Small intestine (tissue), 7 donors: ENCODE data around the gene LILRB2. TPM values are rescaled to one million over a fixed set of nuclear protein-coding genes. Genes with fewer than 3 reads are reported as not detected.
"Not testable (repeated sequence)": the region's sequence is repeated elsewhere in the genome, so short reads cannot be mapped to it uniquely, and the experiment has no call there.

Experiments used
- DNase-seq, 2 donors: peaks; one replicate each; pipeline versions ENCODE4 v3.0.0 to v3.0.0-alpha.2; 2013
- FAIRE-seq: peaks from 2 replicates; lab custom pipeline; 2012; peaks lifted over from hg19 to GRCh38; lab: Jason Lieb, UNC
- H3K27ac ChIP-seq, 3 donors: one replicate each; pipeline ENCODE4 v1.5.1; 2013; ENCODE audit warnings: low read length in 2 of 3, mild to moderate bottlenecking in 2 of 3, control low read depth in 1 of 3, inconsistent platforms in 1 of 3, low read depth in 1 of 3, moderate library complexity in 1 of 3
- H3K27me3 ChIP-seq, 3 donors: one replicate each; pipeline ENCODE4 v1.6.1; 2013; ENCODE audit warnings: low read length in 3 of 3, inconsistent platforms in 1 of 3; ENCODE audit not compliant: control insufficient read depth in 3 of 3, insufficient read depth in 3 of 3
- H3K36me3 ChIP-seq, 3 donors: one replicate each; pipeline ENCODE4 v1.6.1; 2013; ENCODE audit warnings: low read length in 3 of 3, inconsistent platforms in 1 of 3, low read depth in 1 of 3, mild to moderate bottlenecking in 1 of 3, moderate library complexity in 1 of 3; ENCODE audit not compliant: control insufficient read depth in 3 of 3, insufficient read depth in 2 of 3
- H3K4me1 ChIP-seq, 3 donors: one replicate each; pipeline ENCODE4 v1.6.1; 2013; ENCODE audit warnings: low read length in 2 of 3, inconsistent platforms in 1 of 3, low read depth in 1 of 3, mild to moderate bottlenecking in 1 of 3, moderate library complexity in 1 of 3; ENCODE audit not compliant: control insufficient read depth in 3 of 3, insufficient read depth in 2 of 3
- H3K4me3 ChIP-seq, 3 donors: one replicate each; pipeline ENCODE4 v1.5.1; 2013; ENCODE audit warnings: low read length in 3 of 3, control low read depth in 1 of 3, inconsistent platforms in 1 of 3, low read depth in 1 of 3, mild to moderate bottlenecking in 1 of 3, moderate library complexity in 1 of 3
- H3K9me3 ChIP-seq, 2 donors: one replicate each; pipeline ENCODE4 v1.6.1; 2013; ENCODE audit warnings: low read depth in 1 of 2, low read length in 1 of 2; ENCODE audit not compliant: control insufficient read depth in 2 of 2, insufficient read depth in 1 of 2
- WGBS, 3 donors: extraction: QIAGEN DNeasy Blood & Tissue Kit; methylation state at CpG; one replicate each; pipeline ENCODE4 v1.1.7; 2013; 5-methylcytosine and 5-hydroxymethylcytosine counted together
- polyA plus RNA-seq, 4 donors: library from polyadenylated mRNA; stranded (reverse) in 3 of 4; unstranded in 1 of 4; fragments of 200-250 nt in 3 of 4; fragments of 120-200 nt in 1 of 4; gene quantifications; one replicate each; pipeline versions ENCODE4 v1.2.1 to v1.2.3, GENCODE V29; 2013
- donor health status: healthy with polysubstance abuse.
- donor health status: control.
- donor health status: control.
- donor health status: Bipolar disorder and iron deficiency.
- donor health status: healthy.

Gene LILRB2
- polyA plus RNA-seq, 4 donors = 0.22 to 4.7 (median 1.7) TPM

- not testable (repeated sequence) for H3K4me1 ChIP-seq, H3K27me3 ChIP-seq, H3K27ac ChIP-seq, H3K4me3 ChIP-seq, H3K9me3 ChIP-seq, FAIRE-seq, H3K36me3 ChIP-seq, DNase-seq
- 61 to 68% (median 63%) methylated on average over 8 to 9 of the region's 9 CpGs for WGBS, 3 donors
Observed at GRCh38 chr19:54274516-54274915, 6.4 kb downstream of the LILRB2 start.

- Histone ChIP-seq H3K4me1 (no peaks in the 10 kb centered on the region), H3K27ac (no peak overlapping the region), H3K36me3 (no peaks in the 10 kb centered on the region), H3K27me3 (no peaks in the 10 kb centered on the region), H3K9me3 (no peaks in the 10 kb centered on the region), H3K4me3 (no peak overlapping the region)
- no peak for DNase-seq
- WGBS, 3 donors = 24 to 53% (median 41%) methylated on average over 3 of the region's 3 CpGs
- no peak for FAIRE-seq
Observed at GRCh38 chr19:54273821-54274220, 7.1 kb downstream of the LILRB2 start.

DNA sequence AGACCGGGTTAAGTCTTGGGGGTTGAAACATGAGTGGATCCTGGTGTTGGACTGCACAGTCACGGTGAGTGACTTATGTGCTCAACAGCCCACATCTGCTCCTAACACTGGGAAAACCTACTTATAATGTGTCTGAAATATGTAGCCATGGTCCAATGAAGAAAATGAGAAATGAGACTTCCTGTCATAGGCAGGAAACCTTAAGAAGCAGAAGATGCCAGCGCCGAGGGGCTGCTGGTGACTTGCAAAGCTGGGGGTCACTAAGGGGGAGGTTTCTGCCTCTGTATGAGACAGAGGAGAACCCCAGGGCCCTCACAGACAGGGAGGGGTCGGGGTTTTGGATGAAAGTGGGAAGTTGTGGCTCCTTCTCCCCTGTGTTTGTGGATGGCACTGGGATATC is 8.7 kb downstream of the LILRB2 start:
- not testable (repeated sequence) for FAIRE-seq

GRCh38 chr19:54271587-54271986 is 9.3 kb downstream of the LILRB2 start:
- WGBS, 3 donors = 31 to 64% (median 63%) methylated on average over 2 to 4 of the region's 4 CpGs
- H3K36me3 ChIP-seq, H3K27me3 ChIP-seq, H3K4me1 ChIP-seq, H3K9me3 ChIP-seq, FAIRE-seq, DNase-seq, H3K4me3 ChIP-seq, H3K27ac ChIP-seq: not testable (repeated sequence)

More for the DNA sequence above, 8.7 kb downstream of the LILRB2 start:
- H3K4me3 ChIP-seq, H3K27ac ChIP-seq, DNase-seq, H3K27me3 ChIP-seq, H3K9me3 ChIP-seq, H3K4me1 ChIP-seq, H3K36me3 ChIP-seq: not testable (repeated sequence)
- 53 to 64% (median 55%) methylated on average over 5 of the region's 5 CpGs for WGBS, 3 donors

- FAIRE-seq = no peak
- WGBS, 3 donors = 71 to 82% (median 72%) methylated on average over 8 of the region's 8 CpGs
- DNase-seq = no peak
- Histone ChIP-seq H3K36me3 (no peaks in the 10 kb centered on the region), H3K27ac (no peak overlapping the region), H3K9me3 (no peaks in the 10 kb centered on the region), H3K4me1 (no peaks in the 10 kb centered on the region), H3K4me3 (no peak overlapping the region), H3K27me3 (no peaks in the 10 kb centered on the region)
Observed at GRCh38 chr19:54271106-54271505, 9.8 kb downstream of the LILRB2 start.

- WGBS, 3 donors = 45 to 66% (median 52%) methylated on average over 2 of the region's 2 CpGs
- H3K9me3 ChIP-seq = no peaks in the 10 kb centered on the region
- no peaks in the 10 kb centered on the region for H3K36me3 ChIP-seq
- no peaks in the 10 kb centered on the region for H3K27me3 ChIP-seq
- FAIRE-seq = no peak
- H3K27ac ChIP-seq = no peak overlapping the region
- no peak overlapping the region for H3K4me3 ChIP-seq
- no peak for DNase-seq
- H3K4me1 ChIP-seq = no peaks in the 10 kb centered on the region
Observed at GRCh38 chr19:54268936-54269335, 12.0 kb downstream of the LILRB2 start.

DNA sequence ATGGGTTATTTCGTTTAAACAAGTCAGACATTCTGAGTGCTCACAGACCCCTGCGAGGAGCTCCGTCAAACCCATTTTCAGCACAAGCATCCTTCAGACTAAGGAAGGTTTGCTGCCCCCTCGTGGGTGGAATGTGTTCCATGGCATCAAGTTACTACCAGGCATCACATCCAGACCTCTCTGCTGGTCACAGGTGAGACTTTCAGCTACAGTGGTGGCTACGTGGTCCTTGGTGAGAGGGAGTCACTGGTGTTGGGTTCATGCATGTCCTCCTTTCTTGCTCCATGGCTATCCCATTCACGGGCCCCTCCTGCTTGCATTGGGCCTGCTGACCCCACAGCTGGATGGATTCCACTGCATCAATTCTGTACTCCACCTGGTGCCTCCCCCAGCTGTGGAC is 14.8 kb downstream of the LILRB2 start:
- Histone ChIP-seq H3K27ac (no peak overlapping the region), H3K27me3 (no peaks in the 10 kb centered on the region), H3K36me3 (no peaks in the 10 kb centered on the region), H3K9me3 (no peaks in the 10 kb centered on the region), H3K4me3 (no peak overlapping the region), H3K4me1 (no peaks in the 10 kb centered on the region)
- FAIRE-seq (no peak), DNase-seq (peak; percentile 61 to 79)
- 3 to 7% (median 6%) methylated on average over 6 of the region's 6 CpGs for WGBS, 3 donors

GRCh38 chr19:54262470-54262869 is 18.4 kb downstream of the LILRB2 start:
- Histone ChIP-seq H3K27me3 (no peaks in the 10 kb centered on the region), H3K4me1 (no peaks in the 10 kb centered on the region), H3K27ac (no peak overlapping the region), H3K9me3 (no peaks in the 10 kb centered on the region), H3K36me3 (no peaks in the 10 kb centered on the region), H3K4me3 (no peak overlapping the region)
- DNase-seq (no peak), FAIRE-seq (no peak)
- 79 to 89% (median 84%) methylated on average over 2 of the region's 2 CpGs for WGBS, 3 donors

- FAIRE-seq = no peak
- H3K4me3 ChIP-seq = no peak overlapping the region
- H3K4me1 ChIP-seq = no peaks in the 10 kb centered on the region
- 73 to 80% (median 74%) methylated on average over 11 of the region's 11 CpGs for WGBS, 3 donors
- no peaks in the 10 kb centered on the region for H3K36me3 ChIP-seq
- no peaks in the 10 kb centered on the region for H3K27me3 ChIP-seq
- DNase-seq = no peak
- no peak overlapping the region for H3K27ac ChIP-seq
- H3K9me3 ChIP-seq = no peaks in the 10 kb centered on the region
Observed at GRCh38 chr19:54262066-54262465, 18.8 kb downstream of the LILRB2 start.
